ENCODE measurements around the gene CTBP1. TPM values are rescaled to one million over a fixed set of nuclear protein-coding genes. Genes with fewer than 3 reads are reported as not detected.

Gene CTBP1
- total RNA-seq, 1 donor from 2014 or later, result 165 TPM

DNA sequence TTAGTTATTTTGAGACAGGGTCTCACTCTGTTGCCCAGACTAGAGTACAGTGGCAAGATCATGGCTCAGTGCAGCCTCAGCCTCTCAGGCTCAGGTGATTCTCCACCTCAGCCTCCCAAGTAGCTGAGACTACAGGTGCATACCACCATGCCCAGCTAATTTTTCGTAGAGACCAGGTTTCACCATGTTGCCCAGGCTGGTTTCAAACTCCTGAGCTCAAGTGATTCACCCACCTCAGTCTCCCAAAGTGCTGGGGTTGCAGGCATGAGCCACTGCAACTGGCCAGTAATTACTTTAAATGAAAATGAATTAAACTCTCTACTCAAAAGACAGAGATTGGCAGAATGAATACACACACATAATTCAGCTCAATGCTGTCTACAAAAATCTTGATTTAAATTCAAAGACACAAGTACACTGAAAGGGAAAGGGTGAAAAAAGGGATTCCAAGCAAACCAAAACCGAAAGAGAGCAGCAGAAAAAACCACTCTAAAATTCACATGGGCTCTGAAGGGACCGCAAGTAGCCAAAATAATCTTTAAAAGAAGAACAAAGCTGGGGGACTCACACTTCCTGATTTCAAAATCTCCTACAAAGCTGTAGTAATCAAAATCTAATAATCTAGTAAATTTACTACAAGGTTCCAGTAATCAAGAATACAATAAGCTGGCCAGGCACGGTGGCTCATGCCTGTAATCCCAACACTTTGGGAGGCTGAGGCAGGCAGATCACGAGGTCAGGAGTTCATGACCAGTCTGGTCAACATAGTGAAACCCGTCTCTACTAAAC is 64.8 kb downstream of the CTBP1 start:
- H3K9me3 Mint-ChIP-seq (ENCODE audit: unreplicated experiment), result peaks cover 10% of the 10 kb centered on the region
- TF ChIP-seq CTCF (IDR thresholded peaks at IDR 0.05; ENCODE audit: unreplicated experiment), result no peak
- peaks cover 10% of the 10 kb centered on the region for H3K36me3 Mint-ChIP-seq (ENCODE audit: low read depth, unreplicated experiment)
- DNase-seq (ENCODE audit: low spot score), result no peak
- H3K27me3 Mint-ChIP-seq (ENCODE audit: unreplicated experiment), result peaks cover 5% of the 10 kb centered on the region
- no peak overlapping the region for H3K4me3 Mint-ChIP-seq (ENCODE audit: unreplicated experiment)
- H3K27ac Mint-ChIP-seq (ENCODE audit: unreplicated experiment), result no peak overlapping the region
- H3K4me1 Mint-ChIP-seq (ENCODE audit: unreplicated experiment), result no peaks in the 10 kb centered on the region

- peaks cover 5% of the 10 kb centered on the region for H3K27me3 Mint-ChIP-seq (ENCODE audit: unreplicated experiment)
- peaks cover 10% of the 10 kb centered on the region for H3K36me3 Mint-ChIP-seq (ENCODE audit: low read depth, unreplicated experiment)
- H3K4me3 Mint-ChIP-seq (ENCODE audit: unreplicated experiment), result no peak overlapping the region
- H3K9me3 Mint-ChIP-seq (ENCODE audit: unreplicated experiment), result peaks cover 10% of the 10 kb centered on the region
- DNase-seq (ENCODE audit: low spot score), result no peak
- no peaks in the 10 kb centered on the region for H3K4me1 Mint-ChIP-seq (ENCODE audit: unreplicated experiment)
- TF ChIP-seq CTCF (IDR thresholded peaks at IDR 0.05; ENCODE audit: unreplicated experiment), result no peak
- no peak overlapping the region for H3K27ac Mint-ChIP-seq (ENCODE audit: unreplicated experiment)
Observed at GRCh38 chr4:1182313-1182712, 66.6 kb downstream of the CTBP1 start.

- peak overlapping the region; percentile 3 for H3K4me3 Mint-ChIP-seq (ENCODE audit: unreplicated experiment)
- H3K9me3 Mint-ChIP-seq (ENCODE audit: unreplicated experiment), result peaks cover 10% of the 10 kb centered on the region
- peaks cover 9% of the 10 kb centered on the region for H3K27me3 Mint-ChIP-seq (ENCODE audit: unreplicated experiment)
- no peak for TF ChIP-seq CTCF (IDR thresholded peaks at IDR 0.05; ENCODE audit: unreplicated experiment)
- H3K27ac Mint-ChIP-seq (ENCODE audit: unreplicated experiment), result no peak overlapping the region
- peaks cover 10% of the 10 kb centered on the region for H3K36me3 Mint-ChIP-seq (ENCODE audit: low read depth, unreplicated experiment)
- DNase-seq (ENCODE audit: low spot score), result no peak
- no peaks in the 10 kb centered on the region for H3K4me1 Mint-ChIP-seq (ENCODE audit: unreplicated experiment)
Observed at GRCh38 chr4:1180663-1181062, 68.3 kb downstream of the CTBP1 start.

DNA sequence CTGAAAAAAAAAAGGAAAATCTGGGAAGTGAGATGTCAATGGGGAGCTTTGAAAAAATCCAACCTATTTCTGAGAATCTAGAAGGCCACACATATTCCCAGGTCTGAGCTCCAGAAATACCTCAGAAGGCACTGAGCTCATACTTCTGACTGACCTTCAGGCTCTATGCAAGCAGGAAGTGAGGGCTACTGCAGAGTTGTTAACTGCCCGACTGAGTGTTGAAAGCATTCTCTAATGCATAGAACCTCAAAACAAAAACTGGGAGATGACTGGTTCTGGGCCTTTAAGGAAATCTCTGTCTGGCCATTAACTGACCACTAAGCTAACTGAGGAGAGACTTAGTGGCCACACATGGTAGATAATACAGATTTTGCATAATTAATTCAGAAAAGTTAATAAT is 69.0 kb downstream of the CTBP1 start:
- H3K36me3 Mint-ChIP-seq (ENCODE audit: low read depth, unreplicated experiment), result peaks cover 10% of the 10 kb centered on the region
- no peak overlapping the region for H3K27ac Mint-ChIP-seq (ENCODE audit: unreplicated experiment)
- no peak for DNase-seq (ENCODE audit: low spot score)
- no peak for TF ChIP-seq CTCF (IDR thresholded peaks at IDR 0.05; ENCODE audit: unreplicated experiment)
- H3K4me1 Mint-ChIP-seq (ENCODE audit: unreplicated experiment), result no peaks in the 10 kb centered on the region
- H3K9me3 Mint-ChIP-seq (ENCODE audit: unreplicated experiment), result peaks cover 10% of the 10 kb centered on the region
- H3K4me3 Mint-ChIP-seq (ENCODE audit: unreplicated experiment), result no peak overlapping the region
- H3K27me3 Mint-ChIP-seq (ENCODE audit: unreplicated experiment), result peaks cover 9% of the 10 kb centered on the region

- no peak for DNase-seq (ENCODE audit: low spot score)
- Mint-ChIP-seq H3K27ac (ENCODE audit: unreplicated experiment) (no peak overlapping the region), H3K36me3 (ENCODE audit: low read depth, unreplicated experiment) (peaks cover 10% of the 10 kb centered on the region), H3K27me3 (ENCODE audit: unreplicated experiment) (peaks cover 9% of the 10 kb centered on the region), H3K4me1 (ENCODE audit: unreplicated experiment) (no peaks in the 10 kb centered on the region), H3K4me3 (ENCODE audit: unreplicated experiment) (no peak overlapping the region), H3K9me3 (ENCODE audit: unreplicated experiment) (peaks cover 10% of the 10 kb centered on the region)
- TF ChIP-seq CTCF (IDR thresholded peaks at IDR 0.05; ENCODE audit: unreplicated experiment), result no peak
Observed at GRCh38 chr4:1179089-1179441, 69.9 kb downstream of the CTBP1 start.

Data from endothelial cell (in vitro differentiated cells).